Heart right ventricle (tissue), 16 donors: Measurements from ENCODE around the gene PODNL1. TPM values are rescaled to one million over a fixed set of nuclear protein-coding genes. Genes with fewer than 3 reads are reported as not detected.
"Not testable (repeated sequence)": the region's sequence is repeated elsewhere in the genome, so short reads cannot be mapped to it uniquely, and the experiment has no call there.

Experiments used
- ATAC-seq, 8 donors: fragments of 200-7000 bp; cut with Tn5 transposase; one replicate each; pipeline ENCODE4 v1.9.1; 2020; ENCODE audit warnings: mild to moderate bottlenecking in 8 of 8, moderate library complexity in 8 of 8, moderate number of reproducible peaks in 1 of 8
- DNase-seq, 2 donors: peaks; one replicate each; pipeline ENCODE4 v3.0.0-alpha.2; 2020
- H3K27ac ChIP-seq, 10 donors: fragments of 200-600 bp; sonication (generic) in 2 of 10; one replicate each; pipeline versions ENCODE4 v1.5.0 to v1.8.0; 2020 to 2022; ENCODE audit warnings: mild to moderate bottlenecking in 3 of 10
- H3K27me3 ChIP-seq, 7 donors: fragments of 200-600 bp; one replicate each; pipeline ENCODE4 v1.8.0; 2021 to 2022; ENCODE audit warnings: mild to moderate bottlenecking in 2 of 7
- H3K36me3 ChIP-seq, 9 donors: fragments of 200-600 bp; sonication (generic) in 1 of 9; one replicate each; pipeline versions ENCODE4 v1.5.0 to v1.8.0; 2020 to 2022; ENCODE audit warnings: mild to moderate bottlenecking in 2 of 9
- H3K4me1 ChIP-seq, 9 donors: fragments of 200-600 bp; sonication (generic) in 1 of 9; one replicate each; pipeline versions ENCODE4 v1.5.0 to v1.8.0; 2020 to 2022; ENCODE audit warnings: mild to moderate bottlenecking in 4 of 9
- H3K4me3 ChIP-seq, 10 donors: fragments of 200-600 bp; sonication (generic) in 2 of 10; one replicate each; pipeline versions ENCODE4 v1.5.0 to v1.8.0; 2020 to 2022; ENCODE audit warnings: mild to moderate bottlenecking in 7 of 10, moderate library complexity in 2 of 10
- H3K9me3 ChIP-seq, 11 donors: fragments of 200-600 bp in 10 of 11; sonication (generic) in 2 of 11; one replicate each; pipeline versions ENCODE4 v1.5.0 to v1.8.0; 2013 to 2022; ENCODE audit warnings: mild to moderate bottlenecking in 2 of 11, control low read depth in 1 of 11, moderate library complexity in 1 of 11
- WGBS, 2 donors: extraction: QIAGEN DNeasy Blood & Tissue Kit; methylation state at CpG; one replicate each; pipeline ENCODE4 v1.1.7; 2013; ENCODE audit warnings: inconsistent platforms in 1 of 2; 5-methylcytosine and 5-hydroxymethylcytosine counted together
- intact Hi-C, 10 donors: fragments of 100-400 bp; cut with DNase I; formaldehyde crosslinking; loops; one replicate each; pipeline versions ENCODE4 v1.11.1 to v1.14.2; 2022
- polyA plus RNA-seq, 2 donors: library from polyadenylated mRNA; stranded (reverse); fragments of 200-250 nt; gene quantifications; one replicate each; pipeline ENCODE4 v1.2.3, GENCODE V29; 2013
- total RNA-seq, 10 donors: library from RNA; stranded (reverse); fragmentation: NEBNext Ultra II Directional in 3 of 10; extraction: Animal tissue kit (Norgen Biotek cat#: 25700) in 3 of 10; gene quantifications; one replicate each; pipeline versions ENCODE4 v1.2.1 to v1.2.4, GENCODE V29; 2021 to 2023
- TF ChIP-seq, protein P1 (sequence below), 9 donors: fragments of 200-600 bp; sonication (generic) in 2 of 9; IDR thresholded peaks; one replicate each; pipeline versions ENCODE4 v1.5.0 to v1.8.0; 2021 to 2022; ENCODE audit warnings: antibody characterized with exemption in 9 of 9, mild to moderate bottlenecking in 5 of 9, moderate library complexity in 1 of 9
- donor health status: Arrhythmogenic right ventricular cardiomyopathy.
- donor health status: ischemic (EF 13 %, LVEDD 7.1; RV severe dilation, severe dysfunction).
- donor health status: healthy with polysubstance abuse.
- donor health status: DM: no; HTN: yes; CAD: no.
- donor health status: DM: no; HTN: no; CAD: no.
- donor health status: ischemic (EF 25% LVEDD 6.9; RV normal size, moderate dysfunction).
- donor health status: ischemic (EF 25% LVEDD 5.7; RV mildly dilated, moderate dysfunction).
- donor health status: healthy.
- donor health status: DM: yes; HTN: yes; CAD: no.
- donor health status: Ischemic cardiomyopathy.
- donor health status: ischemic (EF 35%, LVEDD 5.7; RV mildly dilated, moderate dysfunction).
- donor health status: nonischemic (EF 11% LVEDD 7.7; RV severe dilation, severe dysfunction).
- donor health status: DM: yes; HTN: yes; CAD: no.
- donor health status: PGD.
- donor health status: ischemic (EF 29% LVEDD 5.4; RV normal size, mild dysfunction).
- donor health status: nonischemic (EF 23%, LVEDD 6.1; RV moderate dilation, normal function).

PODNL1 gene
- total and polyA plus RNA-seq, 12 donors, result 0.76 to 6.2 (median 1.8) TPM

DNA sequence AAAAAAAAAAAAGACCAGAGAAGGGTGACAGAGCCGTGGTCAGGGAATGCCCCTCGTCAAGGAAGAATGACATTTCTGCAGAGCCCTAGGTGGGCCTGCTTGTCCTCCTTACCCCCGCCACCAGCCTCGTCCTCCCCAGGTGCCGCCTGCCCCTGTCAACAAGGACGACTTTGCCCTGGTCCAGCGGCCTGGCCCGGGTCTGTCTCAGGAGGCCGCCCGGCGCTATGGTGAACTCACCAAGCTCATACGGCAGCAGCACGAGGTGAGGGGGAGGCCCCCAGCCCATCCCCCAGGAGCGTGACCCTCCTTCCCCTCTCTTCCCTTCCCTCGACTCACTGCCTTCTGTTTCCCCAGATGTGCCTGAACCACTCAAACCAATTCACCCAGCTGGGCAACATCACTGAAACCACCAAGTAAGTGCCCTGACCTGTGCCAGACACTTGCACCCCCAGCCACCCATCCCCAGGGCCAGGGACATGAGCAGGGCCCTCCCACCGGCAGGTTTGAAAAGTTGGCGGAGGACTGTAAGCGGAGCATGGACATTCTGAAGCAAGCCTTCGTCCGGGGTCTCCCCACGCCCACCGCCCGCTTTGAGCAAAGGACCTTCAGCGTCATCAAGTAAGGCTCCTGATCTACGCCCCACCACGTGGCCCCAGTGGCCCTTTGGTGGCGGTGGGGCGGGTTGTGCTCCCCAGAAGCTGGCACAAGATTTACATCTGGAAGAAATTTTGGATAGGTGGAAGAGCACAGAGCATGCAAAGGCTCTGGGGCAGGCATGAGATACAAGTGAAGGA, 14.8 kb downstream of the PODNL1 start:
- TF ChIP-seq, protein P1, sequence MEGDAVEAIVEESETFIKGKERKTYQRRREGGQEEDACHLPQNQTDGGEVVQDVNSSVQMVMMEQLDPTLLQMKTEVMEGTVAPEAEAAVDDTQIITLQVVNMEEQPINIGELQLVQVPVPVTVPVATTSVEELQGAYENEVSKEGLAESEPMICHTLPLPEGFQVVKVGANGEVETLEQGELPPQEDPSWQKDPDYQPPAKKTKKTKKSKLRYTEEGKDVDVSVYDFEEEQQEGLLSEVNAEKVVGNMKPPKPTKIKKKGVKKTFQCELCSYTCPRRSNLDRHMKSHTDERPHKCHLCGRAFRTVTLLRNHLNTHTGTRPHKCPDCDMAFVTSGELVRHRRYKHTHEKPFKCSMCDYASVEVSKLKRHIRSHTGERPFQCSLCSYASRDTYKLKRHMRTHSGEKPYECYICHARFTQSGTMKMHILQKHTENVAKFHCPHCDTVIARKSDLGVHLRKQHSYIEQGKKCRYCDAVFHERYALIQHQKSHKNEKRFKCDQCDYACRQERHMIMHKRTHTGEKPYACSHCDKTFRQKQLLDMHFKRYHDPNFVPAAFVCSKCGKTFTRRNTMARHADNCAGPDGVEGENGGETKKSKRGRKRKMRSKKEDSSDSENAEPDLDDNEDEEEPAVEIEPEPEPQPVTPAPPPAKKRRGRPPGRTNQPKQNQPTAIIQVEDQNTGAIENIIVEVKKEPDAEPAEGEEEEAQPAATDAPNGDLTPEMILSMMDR (IDR thresholded peaks at IDR 0.05), result no peak
- peaks cover 8 to 97% (median 36%) of the 10 kb centered on the region in 9 donors for H3K36me3 ChIP-seq
- peaks cover 0 to 8% (median 0%) of the 10 kb centered on the region in 11 donors for H3K9me3 ChIP-seq
- H3K27me3 ChIP-seq, result no peaks in the 10 kb centered on the region
- H3K4me3 ChIP-seq, result no peak overlapping the region
- intact Hi-C loops, result no loop called here
- 95 to 96% methylated on average over 28 of the region's 28 CpGs for WGBS, 2 donors
- no peak overlapping the region for H3K27ac ChIP-seq
- H3K4me1 ChIP-seq, result peaks cover 0 to 21% (median 7%) of the 10 kb centered on the region in 9 donors
- DNase-seq (no peak), ATAC-seq (no peak)

DNA sequence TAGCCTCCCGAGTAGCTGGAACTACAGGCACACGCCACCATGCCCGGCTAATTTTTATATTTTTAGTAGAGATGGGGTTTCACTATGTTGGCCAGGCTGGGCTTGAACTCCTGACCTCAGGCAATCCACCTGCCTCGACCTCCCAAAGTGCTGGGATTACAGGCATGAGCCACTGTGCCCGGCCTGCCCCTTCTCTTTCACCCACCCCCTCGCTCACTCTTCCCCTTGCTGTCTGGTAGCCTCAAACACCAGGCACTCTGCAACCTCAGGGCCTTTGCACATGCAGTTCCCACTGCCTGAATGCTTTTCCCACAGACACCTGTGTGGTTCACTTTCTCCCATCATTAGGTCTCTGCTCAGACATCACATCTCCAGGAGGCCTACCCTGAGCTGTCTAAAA, 16.1 kb downstream of the PODNL1 start:
- H3K4me3 ChIP-seq, ATAC-seq, H3K27me3 ChIP-seq, H3K27ac ChIP-seq, DNase-seq, intact Hi-C loops, H3K9me3 ChIP-seq: not testable (repeated sequence)
- Histone ChIP-seq H3K36me3 (peaks cover 8 to 97% (median 36%) of the 10 kb centered on the region in 9 donors), H3K4me1 (peaks cover 0 to 28% (median 8%) of the 10 kb centered on the region in 9 donors)
- WGBS, 2 donors, result 95 to 100% methylated on average over 6 of the region's 6 CpGs

DNA sequence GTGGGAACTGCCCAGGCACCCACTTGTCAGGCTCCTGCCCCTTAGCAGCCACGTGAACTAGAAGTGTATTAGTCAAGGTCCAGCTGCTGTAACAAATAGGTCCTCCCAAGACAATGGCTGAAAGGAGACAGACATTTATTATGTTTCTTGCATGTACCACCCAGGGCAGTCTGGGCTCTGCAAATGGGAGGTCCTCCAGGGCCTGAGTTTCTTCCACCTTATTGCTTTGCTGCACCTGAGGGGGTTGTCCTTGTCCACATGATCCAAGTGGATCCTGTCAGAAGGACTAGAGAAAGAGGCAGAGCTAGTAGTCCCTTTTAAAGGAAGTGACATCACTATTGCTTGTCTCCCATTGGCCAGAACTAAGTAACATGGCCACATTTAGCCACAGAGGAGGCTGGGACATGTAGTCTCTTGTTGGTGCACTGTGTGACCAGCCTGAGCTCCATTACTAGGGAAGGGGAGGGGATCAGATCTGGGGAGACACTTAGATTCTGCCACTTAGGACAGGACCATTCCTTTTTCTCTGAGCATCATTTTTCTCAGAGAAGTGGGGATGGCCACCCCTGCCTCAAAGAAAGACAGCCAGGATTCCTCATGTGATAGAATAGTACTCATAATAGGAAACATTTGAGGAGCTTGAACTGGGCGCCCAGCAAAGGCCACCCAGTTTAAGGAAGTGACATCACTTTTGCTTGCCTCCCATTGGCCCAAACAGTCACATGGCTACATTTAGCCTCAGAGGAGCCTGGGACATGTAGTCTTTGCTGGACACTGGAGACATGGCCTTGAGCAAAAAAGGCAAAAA, 17.1 kb downstream of the PODNL1 start:
- WGBS, 2 donors, result 88 to 91% methylated on average over 2 of the region's 2 CpGs
- ATAC-seq, result peak in 6 of 8 donors; percentile 23 to 57 (median 52)
- intact Hi-C loops, result no loop called here
- no peaks in the 10 kb centered on the region for H3K27me3 ChIP-seq
- TF ChIP-seq, protein P1 (IDR thresholded peaks at IDR 0.05), result no peak
- H3K36me3 ChIP-seq, result peaks cover 8 to 97% (median 36%) of the 10 kb centered on the region in 9 donors
- no peak overlapping the region for H3K4me3 ChIP-seq
- no peak for DNase-seq
- peaks cover 0 to 8% (median 0%) of the 10 kb centered on the region in 11 donors for H3K9me3 ChIP-seq
- H3K4me1 ChIP-seq, result peaks cover 0 to 26% (median 7%) of the 10 kb centered on the region in 9 donors
- H3K27ac ChIP-seq, result no peak overlapping the region

DNA sequence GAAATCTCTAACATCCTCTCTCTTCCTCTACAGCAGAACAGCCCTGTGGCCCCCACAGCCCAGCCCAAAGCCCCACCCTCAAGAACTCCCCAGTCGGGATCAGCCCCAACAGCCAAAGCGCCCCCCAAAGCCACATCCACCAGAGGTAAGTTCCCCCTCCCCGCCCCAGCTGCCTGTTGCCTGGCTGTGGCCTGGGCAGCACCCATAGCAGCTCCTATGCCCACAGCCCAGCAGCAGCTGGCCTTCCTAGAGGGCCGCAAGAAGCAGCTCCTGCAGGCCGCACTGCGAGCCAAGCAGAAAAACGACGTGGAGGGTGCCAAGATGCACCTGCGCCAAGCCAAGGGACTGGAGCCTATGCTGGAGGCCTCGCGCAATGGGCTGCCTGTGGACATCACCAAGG, 17.7 kb downstream of the PODNL1 start:
- WGBS, 2 donors, result 99 to 100% methylated on average over 11 of the region's 11 CpGs
- Histone ChIP-seq H3K36me3 (peaks cover 8 to 100% (median 42%) of the 10 kb centered on the region in 9 donors), H3K4me1 (peaks cover 0 to 24% (median 7%) of the 10 kb centered on the region in 9 donors), H3K4me3 (no peak overlapping the region), H3K9me3 (peaks cover 0 to 8% (median 0%) of the 10 kb centered on the region in 11 donors), H3K27ac (no peak overlapping the region), H3K27me3 (no peaks in the 10 kb centered on the region)
- DNase-seq (no peak), ATAC-seq (no peak)
- TF ChIP-seq, protein P1 (IDR thresholded peaks at IDR 0.05), result no peak
- intact Hi-C loops, result no loop called here
